GM18519 (cell line): ENCODE measurements around the gene TEX22.

Experiments used
- ATAC-seq: cut with Tn5 transposase; IDR thresholded peaks from one replicate; pipeline ENCODE4 v1.9.1; 2021; ENCODE audit warnings: mild to moderate bottlenecking, moderate library complexity; ENCODE audit not compliant: unreplicated experiment, low FRiP score

The TEX22 gene

GRCh38 chr14:105384041-105384557 lies 14.2 kb upstream of the TEX22 start:
- ATAC-seq, result no peak

- no peak for ATAC-seq
These were observed 13.6 kb upstream of the TEX22 start for GRCh38 chr14:105384605-105385321.

GRCh38 chr14:105385322-105385637 lies 13.1 kb upstream of the TEX22 start:
- ATAC-seq, result no peak

DNA sequence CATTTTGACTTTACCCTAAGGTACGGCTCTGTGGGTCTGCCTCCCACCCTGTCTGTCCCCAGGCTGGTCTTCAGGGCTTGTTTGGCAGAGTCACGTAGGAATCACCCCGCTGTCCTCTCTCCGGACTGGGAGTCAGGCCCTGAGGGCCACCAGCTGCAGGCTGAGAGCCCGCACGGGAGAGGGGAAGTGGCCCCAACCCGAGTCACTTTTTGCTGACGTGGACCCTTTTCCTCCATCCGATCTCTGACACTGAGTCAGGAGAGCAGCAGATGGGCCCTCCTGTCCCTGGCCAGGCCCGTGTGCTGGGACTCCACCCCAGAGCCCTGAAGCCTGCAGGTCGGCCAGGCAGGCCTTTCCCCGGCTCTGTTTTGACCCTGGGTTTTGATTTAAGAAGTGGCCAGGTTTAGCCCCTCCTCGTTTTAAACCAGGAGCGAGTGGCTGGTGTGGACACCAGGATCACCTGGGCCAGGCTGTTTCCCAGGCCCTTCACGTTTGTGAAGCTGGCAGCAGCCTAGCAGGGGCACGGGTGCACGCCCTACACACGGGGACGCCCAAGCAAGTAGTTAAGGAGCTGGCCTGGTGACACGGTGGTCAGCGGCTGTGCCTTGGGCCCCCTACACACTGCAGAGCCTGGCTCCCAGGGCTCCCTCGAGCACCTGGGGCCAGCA lies 12.5 kb upstream of the TEX22 start:
- no peak for ATAC-seq

GRCh38 chr14:105386581-105387529 lies 11.5 kb upstream of the TEX22 start:
- no peak for ATAC-seq

GRCh38 chr14:105387530-105387922 lies 10.8 kb upstream of the TEX22 start:
- no peak for ATAC-seq

GRCh38 chr14:105388110-105388951 lies 10.0 kb upstream of the TEX22 start:
- no peak for ATAC-seq

DNA sequence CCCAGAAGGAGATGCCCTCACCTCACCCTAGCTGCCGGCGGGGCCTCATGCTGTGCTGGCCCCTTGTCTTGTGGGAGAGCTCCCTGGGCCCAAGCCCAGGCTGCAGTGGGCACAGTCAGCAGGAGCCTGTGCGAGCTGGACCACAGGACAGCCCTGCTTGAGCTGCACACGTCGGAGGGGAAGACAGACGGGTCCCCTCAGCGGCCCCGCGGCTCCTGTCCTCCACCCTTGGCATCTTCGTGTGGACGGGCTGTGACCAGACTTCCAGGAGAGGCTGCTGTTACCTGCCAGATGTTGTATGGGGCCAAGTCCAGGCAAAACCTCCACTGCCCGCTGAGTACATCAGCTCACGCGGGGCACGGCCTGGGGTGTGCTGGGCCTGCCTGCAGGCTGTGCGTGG lies 9.4 kb upstream of the TEX22 start:
- ATAC-seq, result no peak

DNA sequence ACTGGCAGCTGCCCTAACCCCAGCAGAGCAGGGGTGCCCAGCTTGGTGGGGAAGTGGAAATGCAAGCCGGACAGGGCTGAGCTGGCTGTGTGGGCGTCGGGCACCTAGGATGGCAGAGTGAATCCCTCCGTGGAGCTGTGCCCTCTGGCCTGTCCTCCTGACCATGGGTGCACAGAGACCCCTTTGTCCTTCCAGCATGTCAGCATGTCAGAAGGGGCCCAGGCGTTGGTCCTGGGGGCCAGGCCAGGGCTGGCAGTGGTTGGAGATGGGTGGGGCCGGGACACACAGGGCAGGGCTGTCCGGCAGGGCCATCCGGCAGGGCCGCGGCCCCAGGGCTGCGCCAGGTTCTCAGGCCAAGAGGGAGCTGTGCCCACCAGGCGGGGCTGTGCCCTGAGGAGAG lies 8.8 kb upstream of the TEX22 start:
- ATAC-seq, result no peak

- no peak for ATAC-seq
These were observed 8.1 kb upstream of the TEX22 start for GRCh38 chr14:105389976-105390848.

DNA sequence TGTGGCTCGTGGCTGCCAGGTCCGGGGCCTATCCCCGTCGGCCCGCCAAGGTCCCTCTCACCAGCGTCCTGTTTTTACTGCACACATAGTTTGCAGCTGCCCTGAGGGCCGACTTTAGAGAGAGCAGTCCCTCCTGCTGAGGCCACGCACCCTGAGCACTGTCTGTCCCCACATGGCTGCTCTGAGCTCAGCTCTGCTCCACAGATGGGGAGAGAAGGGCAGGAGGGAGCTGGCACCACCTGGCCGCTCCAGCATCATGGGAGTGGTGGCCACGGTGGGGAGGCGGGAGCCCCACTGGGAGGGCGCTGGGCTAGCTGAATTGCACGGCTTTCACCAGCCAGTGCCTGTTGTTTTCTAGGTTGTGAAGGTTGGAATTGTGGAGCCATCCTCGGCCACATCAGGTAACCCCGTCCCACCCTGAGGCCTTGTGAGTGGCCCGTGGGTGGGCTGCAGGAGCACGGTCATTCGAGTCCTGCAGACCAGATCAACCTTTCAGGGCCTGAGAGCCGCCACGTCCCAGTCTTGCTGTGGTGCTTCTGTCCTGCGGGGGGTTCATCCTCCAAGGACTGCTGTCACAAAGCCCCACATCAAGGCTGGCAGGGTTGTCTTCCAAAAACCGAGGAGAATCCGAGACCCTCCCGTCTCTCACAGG lies 7.4 kb upstream of the TEX22 start:
- no peak for ATAC-seq

GRCh38 chr14:105391541-105391940 lies 6.8 kb upstream of the TEX22 start:
- no peak for ATAC-seq

DNA sequence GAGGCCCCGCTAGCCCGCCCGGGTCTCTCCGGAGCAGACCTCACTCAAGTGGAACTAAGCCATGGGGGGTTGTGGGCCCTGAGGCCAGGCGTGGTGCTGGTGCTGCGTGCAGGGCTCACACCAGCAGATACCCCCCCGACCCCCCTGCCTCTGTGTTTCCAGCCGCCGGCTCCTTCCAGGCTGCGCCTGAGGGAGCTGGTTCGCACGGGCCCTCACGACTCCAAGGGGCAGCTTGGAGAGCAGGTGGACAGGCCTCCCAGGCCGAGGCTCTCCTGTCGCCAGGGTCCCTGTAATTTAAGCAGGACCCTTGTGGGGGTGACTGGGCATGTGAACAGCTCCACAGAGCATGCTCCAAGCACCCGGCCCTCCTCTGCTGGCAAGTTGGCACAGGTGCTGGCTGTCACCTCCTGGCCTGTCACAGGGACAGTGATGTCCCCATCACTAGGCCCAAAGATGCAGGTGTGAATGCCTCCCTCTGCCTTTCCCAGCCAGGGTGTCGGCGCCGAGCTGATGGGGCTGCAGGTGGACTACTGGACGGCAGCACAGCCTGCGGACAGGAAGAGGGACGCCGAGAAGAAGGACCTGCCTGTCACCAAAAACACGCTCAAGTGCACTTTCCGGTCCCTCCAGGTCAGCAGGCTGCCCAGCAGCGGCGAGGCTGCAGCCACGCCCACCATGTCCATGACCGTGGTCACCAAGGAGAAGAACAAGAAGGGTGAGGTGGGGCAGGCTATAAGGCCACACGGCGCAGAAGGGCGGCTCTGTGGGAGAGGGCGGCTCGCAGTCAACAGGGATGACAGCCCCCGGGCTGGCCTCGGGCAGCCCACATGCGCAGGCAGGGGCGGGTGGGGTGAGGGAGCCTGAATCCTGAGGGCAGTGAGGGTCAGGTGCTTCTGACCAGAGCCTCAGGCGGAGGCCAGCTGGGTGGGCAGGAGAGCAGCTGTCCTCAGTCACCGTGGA lies 5.9 kb upstream of the TEX22 start:
- no peak for ATAC-seq

DNA sequence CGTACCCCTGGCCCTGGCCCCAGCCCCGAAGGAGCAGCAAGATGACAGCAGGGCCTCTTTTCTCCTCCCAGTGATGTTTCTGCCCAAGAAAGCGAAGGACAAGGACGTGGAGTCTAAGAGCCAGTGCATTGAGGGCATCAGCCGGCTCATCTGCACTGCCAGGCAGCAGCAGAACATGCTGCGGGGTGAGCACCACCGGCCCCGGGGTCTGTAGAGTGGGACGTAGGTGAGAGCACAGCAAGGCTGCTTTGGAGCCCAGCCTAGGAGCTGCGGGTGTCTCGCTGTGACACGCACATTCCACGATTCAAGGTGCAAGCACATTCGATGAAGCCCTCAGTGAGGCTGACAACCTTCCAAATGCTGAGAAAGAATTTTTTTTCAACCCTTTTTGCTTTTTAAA lies 5.2 kb upstream of the TEX22 start:
- ATAC-seq, result no peak

DNA sequence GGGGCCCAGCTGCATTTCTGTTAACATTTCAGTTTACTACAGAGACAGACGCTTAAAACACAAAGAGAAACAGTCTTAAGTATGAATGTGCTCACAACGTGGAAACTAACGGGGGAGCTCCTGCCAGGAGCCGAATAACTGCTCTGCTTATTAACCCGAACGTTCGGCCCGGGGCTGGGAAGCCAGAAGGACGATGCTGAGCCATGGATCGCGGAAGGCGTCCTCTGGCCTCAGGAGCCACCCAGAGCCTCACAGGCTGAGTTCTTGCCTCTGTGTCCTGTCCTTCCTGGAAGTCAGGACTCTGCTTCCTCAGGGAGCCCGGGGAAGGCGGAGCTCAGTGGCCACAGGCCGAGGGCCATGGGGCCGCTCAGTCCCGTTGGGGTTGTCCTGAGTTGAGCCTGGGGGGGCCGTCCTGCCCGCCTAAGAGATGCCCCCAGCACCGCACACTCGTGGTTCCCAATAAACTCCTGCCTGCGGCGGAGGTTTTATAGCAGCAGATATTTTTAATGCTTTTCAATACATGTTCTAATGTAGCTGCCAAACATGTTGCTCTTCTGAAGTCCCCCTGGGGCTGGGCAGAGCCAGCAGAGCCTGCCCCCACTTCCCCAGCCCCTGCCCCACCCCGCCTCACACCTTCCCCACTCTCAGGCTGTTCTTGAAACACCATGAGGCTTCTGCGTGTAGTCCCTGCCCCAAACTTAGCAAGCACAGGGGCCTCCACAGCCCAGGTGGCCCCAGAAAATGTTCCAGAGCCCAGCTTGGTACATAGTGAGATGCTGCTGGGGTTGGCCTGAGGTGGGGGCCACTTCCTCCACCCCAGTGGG lies 3.4 kb upstream of the TEX22 start:
- no peak for ATAC-seq

DNA sequence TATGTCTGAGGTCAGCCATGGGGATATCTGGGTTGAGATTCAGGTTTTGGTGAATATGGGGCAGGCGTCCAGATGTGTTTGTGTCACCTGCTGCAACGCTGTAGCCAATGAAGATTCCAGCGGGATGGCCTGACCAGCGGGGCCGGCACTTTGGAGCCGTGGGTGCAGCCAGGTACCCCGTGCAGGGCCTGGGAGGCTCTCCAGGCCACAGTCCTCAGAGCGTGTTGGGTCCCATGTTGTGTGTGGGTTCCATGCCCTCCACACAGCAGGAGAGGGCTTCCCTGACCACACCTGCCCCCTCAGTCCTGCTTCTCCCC lies 2.8 kb upstream of the TEX22 start:
- no peak for ATAC-seq

DNA sequence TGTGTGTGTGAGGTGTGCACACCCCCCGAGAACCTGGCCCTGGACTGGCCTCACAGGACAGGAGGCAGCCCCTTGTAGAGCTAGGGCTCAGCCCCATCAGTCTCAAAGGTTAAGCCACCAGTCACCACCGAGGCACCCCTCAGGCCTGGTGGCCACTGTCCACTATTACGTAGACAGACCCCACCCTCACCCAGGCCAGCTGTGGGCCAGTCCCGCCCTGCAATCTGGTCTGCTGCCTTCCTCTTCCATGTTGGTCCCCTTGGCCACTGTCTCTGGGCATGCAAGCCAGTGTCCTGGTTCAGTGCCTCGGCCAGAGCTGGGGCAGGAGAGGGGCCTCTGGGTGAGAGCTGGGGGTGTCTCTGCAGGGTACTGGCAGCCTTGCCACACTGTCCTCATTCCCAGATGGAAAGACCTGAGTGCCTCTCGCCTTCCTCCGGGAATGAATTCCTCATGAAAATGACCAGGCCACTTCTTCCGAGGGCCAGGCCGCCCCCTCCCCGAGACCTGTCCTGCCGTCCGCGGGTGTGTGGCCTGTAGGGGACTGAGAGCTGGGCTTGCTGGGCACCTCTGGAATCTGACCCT lies 897 bp upstream of the TEX22 start:
- ATAC-seq, result no peak
